ENCODE results near the gene FADS6.
"Not testable (repeated sequence)": the region's sequence is repeated elsewhere in the genome, so short reads cannot be mapped to it uniquely, and the experiment has no call there.

Gene FADS6

DNA sequence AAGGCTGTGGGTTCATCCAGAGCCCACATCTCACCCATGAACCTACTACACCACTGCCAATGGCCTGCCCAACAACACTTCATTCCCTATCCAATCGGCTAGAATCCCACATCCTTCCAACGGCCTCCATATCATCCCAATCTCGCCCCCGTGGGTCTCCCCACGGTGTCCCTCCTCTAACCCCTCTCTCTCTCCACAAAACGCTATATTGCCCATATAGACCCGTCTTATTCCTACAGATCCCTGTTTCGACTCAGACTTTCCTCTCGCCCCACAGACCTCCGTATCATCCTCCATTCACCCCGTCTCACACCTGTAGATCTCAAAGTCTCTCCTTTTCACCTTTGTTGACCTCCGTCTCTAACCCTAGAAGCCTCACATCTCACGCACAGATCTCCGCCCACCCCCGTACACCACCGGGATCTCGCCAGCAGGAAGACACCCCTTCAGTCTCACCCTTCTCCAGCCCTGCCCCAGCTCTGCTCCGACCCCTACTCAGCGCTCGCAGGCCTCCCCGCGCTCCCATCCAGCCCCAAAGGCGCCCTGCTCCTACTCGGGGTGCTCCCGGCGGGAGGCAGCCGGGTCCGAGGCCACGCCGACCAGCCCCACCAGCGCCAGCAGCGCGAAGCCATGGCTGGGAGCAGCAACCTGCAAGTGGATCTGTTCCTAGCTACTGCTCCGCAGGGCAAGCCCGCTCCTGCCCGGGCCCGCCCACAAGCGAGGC, 21.0 kb downstream of the FADS6 start, which contains the start of gene FDXR:
FDXR (minus strand) TSS at position 682 of the 724 bp plus-strand sequence; CDS start at position 632, 50 bp downstream.
- ATAC-seq = peak; percentile 87
- TF ChIP-seq TOX (CRISPR knock-in tag; IDR thresholded peaks at IDR 0.05; ENCODE audit: borderline replicate concordance) (no peak), ZFP3 (CRISPR knock-in tag; IDR thresholded peaks at IDR 0.05) (peak; percentile 32; the same call in 1 of the 2 replicates)

DNA sequence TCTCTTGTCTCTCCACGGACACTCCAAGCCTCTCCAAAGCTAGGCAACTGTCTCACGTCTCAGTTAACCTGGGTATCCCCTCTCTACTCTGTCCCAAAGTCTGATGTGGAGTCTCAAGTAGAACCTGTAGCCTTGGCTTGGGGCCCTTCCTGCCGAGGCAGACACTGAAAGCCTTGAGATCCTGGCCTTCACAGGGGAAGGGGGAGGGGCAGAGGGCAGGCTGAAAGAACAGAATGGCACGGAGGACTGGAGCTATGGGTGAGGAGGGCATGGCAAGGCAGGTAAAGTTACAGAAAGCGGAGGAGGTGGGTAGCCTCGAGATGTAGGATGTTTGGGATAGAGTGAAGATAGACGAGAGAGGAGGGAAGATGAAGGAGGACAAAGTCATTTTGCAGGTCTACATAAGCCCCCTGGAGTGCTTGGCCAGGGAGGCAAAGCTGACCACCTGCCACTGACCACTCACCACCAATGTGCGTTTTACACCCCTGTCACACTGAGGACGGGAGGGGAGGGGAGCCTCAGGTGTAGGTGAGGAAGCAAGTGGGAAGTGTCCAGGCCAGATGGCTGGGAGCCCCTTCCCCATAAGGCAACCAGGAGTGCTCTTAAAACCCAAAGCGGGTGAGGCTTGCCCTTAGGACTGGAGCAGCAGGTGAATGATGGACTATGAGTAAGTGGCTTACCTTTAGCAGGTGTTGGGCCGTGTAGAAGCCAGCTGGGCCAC, 21.9 kb downstream of the FADS6 start:
- no peak for ATAC-seq
- TF ChIP-seq RARB (CRISPR knock-in tag; IDR thresholded peaks at IDR 0.05) (no peak), TCF4 (CRISPR knock-in tag; IDR thresholded peaks at IDR 0.05; ENCODE audit: borderline replicate concordance) (no peak), ZNF70 (CRISPR knock-in tag; IDR thresholded peaks at IDR 0.05) (no peak)
- TF ChIP-seq, protein P1, sequence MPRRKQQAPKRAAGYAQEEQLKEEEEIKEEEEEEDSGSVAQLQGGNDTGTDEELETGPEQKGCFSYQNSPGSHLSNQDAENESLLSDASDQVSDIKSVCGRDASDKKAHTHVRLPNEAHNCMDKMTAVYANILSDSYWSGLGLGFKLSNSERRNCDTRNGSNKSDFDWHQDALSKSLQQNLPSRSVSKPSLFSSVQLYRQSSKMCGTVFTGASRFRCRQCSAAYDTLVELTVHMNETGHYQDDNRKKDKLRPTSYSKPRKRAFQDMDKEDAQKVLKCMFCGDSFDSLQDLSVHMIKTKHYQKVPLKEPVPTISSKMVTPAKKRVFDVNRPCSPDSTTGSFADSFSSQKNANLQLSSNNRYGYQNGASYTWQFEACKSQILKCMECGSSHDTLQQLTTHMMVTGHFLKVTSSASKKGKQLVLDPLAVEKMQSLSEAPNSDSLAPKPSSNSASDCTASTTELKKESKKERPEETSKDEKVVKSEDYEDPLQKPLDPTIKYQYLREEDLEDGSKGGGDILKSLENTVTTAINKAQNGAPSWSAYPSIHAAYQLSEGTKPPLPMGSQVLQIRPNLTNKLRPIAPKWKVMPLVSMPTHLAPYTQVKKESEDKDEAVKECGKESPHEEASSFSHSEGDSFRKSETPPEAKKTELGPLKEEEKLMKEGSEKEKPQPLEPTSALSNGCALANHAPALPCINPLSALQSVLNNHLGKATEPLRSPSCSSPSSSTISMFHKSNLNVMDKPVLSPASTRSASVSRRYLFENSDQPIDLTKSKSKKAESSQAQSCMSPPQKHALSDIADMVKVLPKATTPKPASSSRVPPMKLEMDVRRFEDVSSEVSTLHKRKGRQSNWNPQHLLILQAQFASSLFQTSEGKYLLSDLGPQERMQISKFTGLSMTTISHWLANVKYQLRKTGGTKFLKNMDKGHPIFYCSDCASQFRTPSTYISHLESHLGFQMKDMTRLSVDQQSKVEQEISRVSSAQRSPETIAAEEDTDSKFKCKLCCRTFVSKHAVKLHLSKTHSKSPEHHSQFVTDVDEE (CRISPR knock-in tag; IDR thresholded peaks at IDR 0.05) = no peak

GRCh38 chr17:74870512-74870911, 22.9 kb downstream of the FADS6 start:
- TF ChIP-seq ZC3H10 (CRISPR knock-in tag; IDR thresholded peaks at IDR 0.05) (no peak), TCF4 (CRISPR knock-in tag; IDR thresholded peaks at IDR 0.05; ENCODE audit: borderline replicate concordance) (no peak), ARNTL (CRISPR knock-in tag; IDR thresholded peaks at IDR 0.05; ENCODE audit: borderline replicate concordance, low read depth) (no peak), ZFP3 (CRISPR knock-in tag; IDR thresholded peaks at IDR 0.05) (no peak), ZNF8 (CRISPR knock-in tag; IDR thresholded peaks at IDR 0.05) (no peak), ZNF70 (CRISPR knock-in tag; IDR thresholded peaks at IDR 0.05) (no peak), ESRRG (CRISPR knock-in tag; IDR thresholded peaks at IDR 0.05) (no peak), CSRNP3 (CRISPR knock-in tag; IDR thresholded peaks at IDR 0.05) (no peak), ISL1 (CRISPR knock-in tag; IDR thresholded peaks at IDR 0.05) (no peak), PPARA (CRISPR knock-in tag; IDR thresholded peaks at IDR 0.05; ENCODE audit: borderline replicate concordance) (no peak), POU6F1 (CRISPR knock-in tag; IDR thresholded peaks at IDR 0.05; ENCODE audit: borderline replicate concordance, low read depth) (no peak), CSDC2 (CRISPR knock-in tag; IDR thresholded peaks at IDR 0.05) (no peak), GLIS3 (CRISPR knock-in tag; IDR thresholded peaks at IDR 0.05) (no peak)
- TF ChIP-seq, protein P2, sequence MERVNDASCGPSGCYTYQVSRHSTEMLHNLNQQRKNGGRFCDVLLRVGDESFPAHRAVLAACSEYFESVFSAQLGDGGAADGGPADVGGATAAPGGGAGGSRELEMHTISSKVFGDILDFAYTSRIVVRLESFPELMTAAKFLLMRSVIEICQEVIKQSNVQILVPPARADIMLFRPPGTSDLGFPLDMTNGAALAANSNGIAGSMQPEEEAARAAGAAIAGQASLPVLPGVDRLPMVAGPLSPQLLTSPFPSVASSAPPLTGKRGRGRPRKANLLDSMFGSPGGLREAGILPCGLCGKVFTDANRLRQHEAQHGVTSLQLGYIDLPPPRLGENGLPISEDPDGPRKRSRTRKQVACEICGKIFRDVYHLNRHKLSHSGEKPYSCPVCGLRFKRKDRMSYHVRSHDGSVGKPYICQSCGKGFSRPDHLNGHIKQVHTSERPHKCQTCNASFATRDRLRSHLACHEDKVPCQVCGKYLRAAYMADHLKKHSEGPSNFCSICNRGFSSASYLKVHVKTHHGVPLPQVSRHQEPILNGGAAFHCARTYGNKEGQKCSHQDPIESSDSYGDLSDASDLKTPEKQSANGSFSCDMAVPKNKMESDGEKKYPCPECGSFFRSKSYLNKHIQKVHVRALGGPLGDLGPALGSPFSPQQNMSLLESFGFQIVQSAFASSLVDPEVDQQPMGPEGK (CRISPR knock-in tag; IDR thresholded peaks at IDR 0.05; ENCODE audit: borderline replicate concordance) = no peak
- TF ChIP-seq, protein P1 (CRISPR knock-in tag; IDR thresholded peaks at IDR 0.05) = no peak
- TF ChIP-seq, protein P3, sequence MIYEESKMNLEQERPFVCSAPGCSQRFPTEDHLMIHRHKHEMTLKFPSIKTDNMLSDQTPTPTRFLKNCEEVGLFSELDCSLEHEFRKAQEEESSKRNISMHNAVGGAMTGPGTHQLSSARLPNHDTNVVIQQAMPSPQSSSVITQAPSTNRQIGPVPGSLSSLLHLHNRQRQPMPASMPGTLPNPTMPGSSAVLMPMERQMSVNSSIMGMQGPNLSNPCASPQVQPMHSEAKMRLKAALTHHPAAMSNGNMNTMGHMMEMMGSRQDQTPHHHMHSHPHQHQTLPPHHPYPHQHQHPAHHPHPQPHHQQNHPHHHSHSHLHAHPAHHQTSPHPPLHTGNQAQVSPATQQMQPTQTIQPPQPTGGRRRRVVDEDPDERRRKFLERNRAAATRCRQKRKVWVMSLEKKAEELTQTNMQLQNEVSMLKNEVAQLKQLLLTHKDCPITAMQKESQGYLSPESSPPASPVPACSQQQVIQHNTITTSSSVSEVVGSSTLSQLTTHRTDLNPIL (CRISPR knock-in tag; IDR thresholded peaks at IDR 0.05; ENCODE audit: low read depth) = no peak
- ATAC-seq = no peak

DNA sequence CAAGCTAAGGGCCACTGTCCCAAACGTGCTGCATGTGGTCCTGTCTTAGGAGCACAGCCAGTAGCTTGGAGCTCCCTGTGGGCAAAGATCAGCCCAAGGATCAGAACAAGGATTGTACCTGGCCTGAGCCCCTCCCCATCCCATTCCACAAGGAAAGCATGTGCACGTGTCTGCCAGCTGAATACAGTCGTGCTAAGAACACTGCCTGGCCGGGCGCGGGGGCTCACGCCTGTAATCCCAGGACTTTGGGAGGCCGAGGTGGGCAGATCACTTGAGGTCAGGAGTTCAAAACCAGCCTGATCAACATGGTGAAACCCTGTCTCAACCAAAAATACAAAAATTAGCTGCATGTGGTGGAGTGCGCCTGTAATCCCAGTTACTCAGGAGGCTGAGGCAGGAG, 23.4 kb downstream of the FADS6 start:
- ATAC-seq = not testable (repeated sequence)

All from SK-N-SH treated with all-trans-retinoic acid at 6 μM for 48 hours (cell line).